ENCODE data around the gene C17orf75. TPM values are rescaled to one million over a fixed set of nuclear protein-coding genes. Genes with fewer than 3 reads are reported as not detected.

Gene C17orf75
- total RNA-seq, 1 donor from 2014 or later: 19.0 TPM

- no peak overlapping the region for H3K27ac Mint-ChIP-seq (ENCODE audit: unreplicated experiment)
- no peaks in the 10 kb centered on the region for H3K9me3 Mint-ChIP-seq (ENCODE audit: unreplicated experiment)
- H3K36me3 Mint-ChIP-seq (ENCODE audit: low read depth, unreplicated experiment): no peaks in the 10 kb centered on the region
- no peak overlapping the region for H3K4me3 Mint-ChIP-seq (ENCODE audit: unreplicated experiment)
- DNase-seq (ENCODE audit: low spot score): no peak
- peaks cover 4% of the 10 kb centered on the region for H3K4me1 Mint-ChIP-seq (ENCODE audit: unreplicated experiment)
- TF ChIP-seq CTCF (IDR thresholded peaks at IDR 0.05; ENCODE audit: unreplicated experiment): no peak
- no peaks in the 10 kb centered on the region for H3K27me3 Mint-ChIP-seq (ENCODE audit: unreplicated experiment)
These were observed 44.5 kb downstream of the C17orf75 start for GRCh38 chr17:32297424-32297823.

GRCh38 chr17:32292094-32292493 is 49.9 kb downstream of the C17orf75 start:
- no peak for DNase-seq (ENCODE audit: low spot score)
- Mint-ChIP-seq H3K36me3 (ENCODE audit: low read depth, unreplicated experiment) (no peaks in the 10 kb centered on the region), H3K9me3 (ENCODE audit: unreplicated experiment) (no peaks in the 10 kb centered on the region), H3K4me1 (ENCODE audit: unreplicated experiment) (peaks cover 4% of the 10 kb centered on the region), H3K27me3 (ENCODE audit: unreplicated experiment) (peaks cover 5% of the 10 kb centered on the region), H3K27ac (ENCODE audit: unreplicated experiment) (no peak overlapping the region), H3K4me3 (ENCODE audit: unreplicated experiment) (no peak overlapping the region)
- TF ChIP-seq CTCF (IDR thresholded peaks at IDR 0.05; ENCODE audit: unreplicated experiment): no peak

DNA sequence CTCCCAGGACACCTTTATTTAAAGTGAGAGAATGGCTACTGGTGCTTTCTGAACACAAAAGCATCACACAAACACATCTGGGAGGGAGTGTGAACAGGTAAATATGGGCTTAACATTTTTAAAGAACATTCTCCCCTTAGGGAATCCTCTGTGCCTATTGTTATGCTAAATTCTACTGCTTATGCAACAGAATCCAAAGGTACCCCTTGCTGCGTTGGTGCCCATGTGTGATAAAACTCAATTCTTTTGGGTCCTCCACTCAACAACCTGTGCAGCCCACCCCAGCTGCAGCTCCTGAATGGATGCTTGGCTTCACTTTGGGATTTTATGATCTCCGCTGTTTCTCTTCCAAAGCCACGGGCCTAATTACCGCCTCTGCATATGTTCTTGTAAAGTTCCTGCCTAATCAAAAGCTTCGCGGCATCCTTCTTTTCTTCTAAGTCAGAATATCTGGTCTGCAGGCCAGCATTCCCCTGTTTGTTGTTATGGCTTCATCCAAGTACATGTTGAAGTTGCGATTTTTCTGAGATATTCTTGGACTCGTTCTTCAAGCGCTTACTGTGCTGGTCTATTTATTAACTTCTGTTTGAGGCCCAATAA is 52.4 kb downstream of the C17orf75 start:
- H3K27ac Mint-ChIP-seq (ENCODE audit: unreplicated experiment): no peak overlapping the region
- H3K9me3 Mint-ChIP-seq (ENCODE audit: unreplicated experiment): no peaks in the 10 kb centered on the region
- peaks cover 5% of the 10 kb centered on the region for H3K27me3 Mint-ChIP-seq (ENCODE audit: unreplicated experiment)
- no peak overlapping the region for H3K4me3 Mint-ChIP-seq (ENCODE audit: unreplicated experiment)
- no peaks in the 10 kb centered on the region for H3K36me3 Mint-ChIP-seq (ENCODE audit: low read depth, unreplicated experiment)
- H3K4me1 Mint-ChIP-seq (ENCODE audit: unreplicated experiment): peaks cover 8% of the 10 kb centered on the region
- DNase-seq (ENCODE audit: low spot score): no peak
- TF ChIP-seq CTCF (IDR thresholded peaks at IDR 0.05; ENCODE audit: unreplicated experiment): no peak

GRCh38 chr17:32288615-32289014 is 53.4 kb downstream of the C17orf75 start:
- H3K27me3 Mint-ChIP-seq (ENCODE audit: unreplicated experiment): peaks cover 5% of the 10 kb centered on the region

More at GRCh38 chr17:32288615-32289014, 53.4 kb downstream of the C17orf75 start:
- H3K27ac Mint-ChIP-seq (ENCODE audit: unreplicated experiment): no peak overlapping the region
- H3K9me3 Mint-ChIP-seq (ENCODE audit: unreplicated experiment): no peaks in the 10 kb centered on the region
- no peak overlapping the region for H3K4me3 Mint-ChIP-seq (ENCODE audit: unreplicated experiment)
- no peaks in the 10 kb centered on the region for H3K36me3 Mint-ChIP-seq (ENCODE audit: low read depth, unreplicated experiment)
- DNase-seq (ENCODE audit: low spot score): no peak
- peaks cover 8% of the 10 kb centered on the region for H3K4me1 Mint-ChIP-seq (ENCODE audit: unreplicated experiment)
- no peak for TF ChIP-seq CTCF (IDR thresholded peaks at IDR 0.05; ENCODE audit: unreplicated experiment)

Data from endothelial cell (in vitro differentiated cells).